Right renal cortex interstitium (tissue), 3 donors: ENCODE measurements around the gene RASGRP3. TPM values are rescaled to one million over a fixed set of nuclear protein-coding genes. Genes with fewer than 3 reads are reported as not detected.
A peak's percentile ranks its signal among the peaks of the same experiment; 100 is the strongest.
"Not testable (repeated sequence)": the region's sequence is repeated elsewhere in the genome, so short reads cannot be mapped to it uniquely, and the experiment has no call there.

Experiments
- DNase-seq, 3 donors: peaks; one replicate each; pipeline ENCODE4 v3.0.0-alpha.2; 2013; ENCODE audit warnings: low read depth in 3 of 3, low spot score in 2 of 3
- polyA plus RNA-seq, 3 donors: library from polyadenylated mRNA; unstranded; fragments of 120-200 nt; gene quantifications; one replicate each; pipeline ENCODE4 v1.2.1, GENCODE V29; 2013; ENCODE audit not compliant: insufficient read length in 3 of 3

The RASGRP3 gene
- polyA plus RNA-seq, 3 donors, result 19.5 to 25.1 (median 24.8) TPM

- DNase-seq, result no peak
Measured at GRCh38 chr2:33453905-33454479, 22.5 kb upstream of the RASGRP3 start.

- no peak for DNase-seq
Measured at GRCh38 chr2:33457556-33458247, 18.7 kb upstream of the RASGRP3 start.

GRCh38 chr2:33458248-33458819, 18.1 kb upstream of the RASGRP3 start:
- DNase-seq, result no peak

- DNase-seq, result no peak
Measured at GRCh38 chr2:33459745-33460144, 16.7 kb upstream of the RASGRP3 start.

- not testable (repeated sequence) for DNase-seq
Measured at GRCh38 chr2:33462512-33462911, 13.9 kb upstream of the RASGRP3 start.

- no peak for DNase-seq
Measured at GRCh38 chr2:33467413-33467812, 9.0 kb upstream of the RASGRP3 start.

- no peak for DNase-seq
Measured at GRCh38 chr2:33469238-33469637, 7.2 kb upstream of the RASGRP3 start.

GRCh38 chr2:33475224-33476130, 972 bp upstream of the RASGRP3 start:
- DNase-seq, result peak; percentile 63 to 82 (median 70)

- DNase-seq, result no peak
Measured at GRCh38 chr2:33476793-33477190, 343 bp downstream of the RASGRP3 start.

- DNase-seq, result no peak
Measured at GRCh38 chr2:33477473-33478468, 1.3 kb downstream of the RASGRP3 start.

GRCh38 chr2:33478968-33479731, 2.7 kb downstream of the RASGRP3 start:
- DNase-seq, result no peak

GRCh38 chr2:33482518-33482917, 6.1 kb downstream of the RASGRP3 start:
- no peak for DNase-seq

GRCh38 chr2:33484042-33484621, 7.7 kb downstream of the RASGRP3 start:
- DNase-seq, result no peak

- no peak for DNase-seq
Measured at GRCh38 chr2:33485051-33485450, 8.6 kb downstream of the RASGRP3 start.

- no peak for DNase-seq
Measured at GRCh38 chr2:33486544-33486943, 10.1 kb downstream of the RASGRP3 start.

- DNase-seq, result no peak
Measured at GRCh38 chr2:33488178-33488690, 11.8 kb downstream of the RASGRP3 start.

- no peak for DNase-seq
Measured at GRCh38 chr2:33488715-33489540, 12.5 kb downstream of the RASGRP3 start.
